RCC 7860 (cell line): ENCODE results near the gene HK2.
A peak's percentile ranks its signal among the peaks of the same experiment; 100 is the strongest.
"Not testable (repeated sequence)": the region's sequence is repeated elsewhere in the genome, so short reads cannot be mapped to it uniquely, and the experiment has no call there.

Experiments used
- DNase-seq: peaks from one replicate; pipeline ENCODE4 v3.0.0-alpha.2; 2015; ENCODE audit warnings: low spot score
- FAIRE-seq: peaks from 2 replicates; lab custom pipeline; 2012; peaks lifted over from hg19 to GRCh38; lab: Jason Lieb, UNC

HK2 gene

DNA sequence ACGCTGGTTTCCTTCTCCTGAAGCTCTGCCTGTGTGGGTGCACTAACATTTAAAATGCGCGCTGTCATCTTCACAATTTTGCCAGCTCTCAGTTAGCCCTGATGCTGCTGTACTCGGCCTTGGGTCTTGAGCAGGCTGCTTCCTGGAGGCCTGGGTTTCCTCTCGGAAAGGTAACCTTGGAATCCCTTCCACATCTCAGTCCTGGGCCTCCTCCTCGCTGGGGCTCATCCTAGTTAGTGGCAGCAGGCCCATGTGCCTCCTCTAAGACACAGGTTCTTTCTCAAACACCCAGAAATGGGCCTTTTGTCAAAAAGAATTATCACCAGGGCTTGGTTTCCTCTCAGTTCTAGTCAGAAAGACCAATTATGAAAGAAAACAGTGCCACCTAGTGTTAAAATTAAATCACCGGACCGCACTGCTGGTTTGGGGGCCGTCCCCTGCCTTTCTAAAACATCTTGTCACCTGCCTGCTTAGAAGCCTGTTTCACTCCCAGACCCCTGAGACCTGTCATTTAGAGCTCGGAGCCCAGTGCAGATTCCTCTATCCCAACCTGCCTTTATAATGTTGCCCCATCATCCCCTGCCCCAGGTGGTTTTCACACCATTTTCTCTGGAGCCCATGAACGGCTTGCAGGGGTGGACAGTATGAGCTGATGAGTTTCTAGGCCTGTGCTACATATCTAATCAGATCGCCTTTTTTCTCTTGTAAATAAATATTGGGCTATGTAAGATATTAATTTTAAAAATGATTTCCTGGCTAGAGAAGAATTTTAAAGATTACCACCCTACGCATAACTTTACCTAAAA, 42.4 kb downstream of the HK2 start:
- FAIRE-seq (peak; percentile 5), DNase-seq (peak; percentile 17)

GRCh38 chr2:74877376-74877775, 43.4 kb downstream of the HK2 start:
- DNase-seq (no peak), FAIRE-seq (no peak)

DNA sequence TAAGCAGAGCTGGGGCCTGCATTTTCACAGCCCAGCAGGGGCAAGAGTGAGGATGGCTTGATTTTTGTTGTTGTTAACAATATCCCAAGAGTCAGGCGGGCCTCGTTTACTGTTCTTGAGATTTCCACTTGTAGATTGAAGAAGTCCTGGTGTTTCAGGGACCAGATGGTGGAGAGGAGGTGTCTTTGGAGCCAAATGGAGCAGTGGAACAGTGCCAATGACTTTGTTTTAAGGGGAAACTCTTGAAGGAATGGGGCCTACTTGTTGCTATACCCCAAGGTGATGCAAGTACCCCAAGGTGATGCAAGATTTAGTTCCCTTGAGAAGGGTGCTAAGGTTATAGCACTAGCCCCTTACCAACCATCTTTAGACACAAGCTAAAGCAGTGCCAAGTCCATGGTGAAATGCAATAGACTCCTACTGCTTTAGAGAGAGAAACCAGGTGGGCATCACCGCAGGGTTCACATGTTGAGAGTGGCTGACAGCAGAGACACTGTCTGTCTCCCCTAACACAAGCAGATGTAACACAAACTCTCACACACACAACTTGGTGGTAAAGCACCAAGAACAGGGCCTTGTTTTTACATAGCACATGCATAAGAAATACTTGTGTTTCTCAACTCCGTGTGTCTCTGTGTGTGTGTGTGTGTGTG, 44.0 kb downstream of the HK2 start:
- DNase-seq (no peak), FAIRE-seq (no peak)

DNA sequence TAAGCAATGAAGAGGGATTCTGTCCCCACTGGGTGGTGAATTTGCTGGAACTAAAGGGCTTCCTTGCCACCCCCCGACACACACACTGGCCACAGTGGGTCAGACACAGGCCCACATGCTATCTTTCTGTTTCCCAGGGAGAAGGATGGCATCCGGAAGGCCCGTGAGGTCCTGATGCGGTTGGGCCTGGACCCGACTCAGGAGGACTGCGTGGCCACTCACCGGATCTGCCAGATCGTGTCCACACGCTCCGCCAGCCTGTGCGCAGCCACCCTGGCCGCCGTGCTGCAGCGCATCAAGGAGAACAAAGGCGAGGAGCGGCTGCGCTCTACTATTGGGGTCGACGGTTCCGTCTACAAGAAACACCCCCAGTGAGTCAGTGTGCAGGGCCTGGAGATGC, 44.6 kb downstream of the HK2 start:
- DNase-seq (no peak), FAIRE-seq (no peak)

GRCh38 chr2:74880054-74880728, 46.3 kb downstream of the HK2 start:
- DNase-seq = no peak
- FAIRE-seq = no peak

GRCh38 chr2:74881176-74881575, 47.2 kb downstream of the HK2 start:
- DNase-seq (no peak), FAIRE-seq (no peak)

GRCh38 chr2:74881626-74882298, 47.8 kb downstream of the HK2 start:
- DNase-seq (no peak), FAIRE-seq (no peak)

DNA sequence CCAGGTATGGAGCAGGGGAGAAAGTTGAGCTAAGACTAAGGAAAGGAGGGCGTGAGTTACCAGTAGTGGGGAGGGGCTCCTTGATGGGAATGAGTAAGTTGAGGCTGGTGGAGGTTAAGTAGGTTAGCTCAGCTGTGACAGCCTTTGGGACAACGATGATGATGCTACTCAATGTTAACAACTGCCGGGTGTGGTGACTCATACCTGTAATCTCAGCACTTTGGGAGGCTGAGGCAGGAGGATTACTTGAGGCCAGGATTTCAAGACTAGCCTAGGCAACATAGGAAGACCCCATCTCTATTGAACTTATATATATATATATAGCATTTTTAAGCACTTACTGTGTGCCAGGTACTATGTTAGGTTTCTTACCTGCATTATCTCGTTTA, 48.4 kb downstream of the HK2 start:
- FAIRE-seq = no peak
- DNase-seq = no peak

GRCh38 chr2:74883011-74883410, 49.1 kb downstream of the HK2 start:
- FAIRE-seq (no peak), DNase-seq (no peak)

- no peak for DNase-seq
- FAIRE-seq = no peak
These were observed 50.3 kb downstream of the HK2 start for GRCh38 chr2:74884118-74884762.

- no peak for FAIRE-seq
- DNase-seq = no peak
These were observed 50.9 kb downstream of the HK2 start for GRCh38 chr2:74884866-74885265.

DNA sequence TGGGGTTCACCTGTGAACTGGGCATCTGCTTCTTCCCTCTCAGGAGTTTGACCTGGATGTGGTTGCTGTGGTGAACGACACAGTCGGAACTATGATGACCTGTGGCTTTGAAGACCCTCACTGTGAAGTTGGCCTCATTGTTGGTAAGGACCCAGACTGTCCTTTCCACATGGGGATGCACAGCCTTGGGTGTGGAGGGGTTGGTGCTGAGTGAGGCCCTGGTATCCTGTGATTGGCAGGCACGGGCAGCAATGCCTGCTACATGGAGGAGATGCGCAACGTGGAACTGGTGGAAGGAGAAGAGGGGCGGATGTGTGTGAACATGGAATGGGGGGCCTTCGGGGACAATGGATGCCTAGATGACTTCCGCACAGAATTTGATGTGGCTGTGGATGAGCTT, 52.3 kb downstream of the HK2 start:
- DNase-seq (no peak), FAIRE-seq (no peak)

GRCh38 chr2:74886811-74887210, 52.9 kb downstream of the HK2 start:
- DNase-seq (no peak), FAIRE-seq (no peak)

DNA sequence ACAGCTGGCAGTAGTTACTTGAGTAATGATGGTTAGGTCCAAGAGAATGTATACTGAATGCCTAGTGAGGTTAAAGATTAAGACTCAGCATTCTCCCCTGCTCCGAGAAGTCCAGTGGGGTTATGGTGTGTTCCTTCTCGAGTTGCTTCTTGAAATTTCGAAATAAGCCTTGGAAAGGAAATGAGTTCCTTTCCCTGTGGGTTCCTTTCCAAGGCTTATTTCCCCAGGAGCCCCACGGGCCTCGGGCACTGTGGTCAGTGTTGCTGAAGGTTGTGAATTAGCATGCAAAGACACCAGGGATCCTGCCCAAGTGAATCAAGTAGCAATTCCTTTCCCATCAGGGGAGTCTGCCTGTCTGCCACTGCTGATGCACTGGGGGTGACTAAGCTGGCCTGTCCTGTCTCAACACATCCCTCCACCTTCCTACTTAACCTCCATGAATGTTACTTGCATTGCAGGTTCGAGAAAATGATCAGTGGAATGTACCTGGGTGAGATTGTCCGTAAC, 53.6 kb downstream of the HK2 start:
- no peak for DNase-seq
- FAIRE-seq = no peak

- no peak for FAIRE-seq
These were observed 54.2 kb downstream of the HK2 start for GRCh38 chr2:74887960-74888700.

GRCh38 chr2:74889159-74889558, 55.2 kb downstream of the HK2 start:
- FAIRE-seq (no peak), DNase-seq (no peak)

More at GRCh38 chr2:74887960-74888700, 54.2 kb downstream of the HK2 start:
- DNase-seq = no peak

GRCh38 chr2:74890711-74891110, 56.8 kb downstream of the HK2 start:
- FAIRE-seq (no peak), DNase-seq (no peak)

GRCh38 chr2:74891136-74891764, 57.3 kb downstream of the HK2 start:
- DNase-seq (no peak), FAIRE-seq (no peak)

- peak; percentile 26 for DNase-seq
- FAIRE-seq = not testable (repeated sequence)
These were observed 57.9 kb downstream of the HK2 start for GRCh38 chr2:74891816-74892215.
